ENCODE measurements around the gene IL1RL2. TPM values are rescaled to one million over a fixed set of nuclear protein-coding genes. Genes with fewer than 3 reads are reported as not detected.

Gene IL1RL2
- total and polyA plus RNA-seq, 2 of the 8 experiments (the other 6 are each of a cell fraction or from before 2014, with no cell fraction given), result not detected

DNA sequence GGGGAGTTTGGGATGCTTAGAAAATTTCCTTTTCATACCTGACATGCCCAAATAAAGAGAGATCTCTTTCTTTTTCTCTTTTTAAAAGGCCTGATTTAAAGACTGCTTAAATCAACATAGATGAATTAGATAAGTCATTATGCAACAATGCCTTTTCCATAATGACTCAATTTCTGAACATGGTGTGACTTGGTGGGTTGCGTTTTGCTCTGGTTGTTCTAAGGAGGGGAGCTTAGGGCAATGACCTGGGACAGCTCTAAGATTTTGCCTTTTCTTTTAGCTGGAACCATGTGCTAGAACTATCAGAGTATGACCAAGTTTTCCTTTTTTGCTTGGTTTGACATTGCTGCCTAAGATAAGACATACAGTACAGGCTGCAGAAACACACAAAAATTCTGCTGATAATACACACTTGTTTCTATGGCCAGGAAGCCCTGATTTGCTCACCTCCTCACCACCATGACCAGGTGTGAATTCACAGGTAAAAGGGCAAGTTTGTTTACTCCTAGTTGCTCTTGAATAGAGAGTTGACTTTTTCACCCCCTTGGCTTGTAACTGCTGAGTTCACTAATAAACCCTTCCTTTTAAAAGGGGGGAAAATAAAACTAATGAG lies 66.4 kb downstream of the IL1RL2 start:
- H2BK12ac ChIP-seq (ENCODE audit: low read depth, low read length), result no peak overlapping the region
- H4K5ac ChIP-seq (ENCODE audit: insufficient read length, low read depth, low read length), result no peak overlapping the region
- no peaks in the 10 kb centered on the region for H3K9me3 ChIP-seq (ENCODE audit: insufficient read depth in 2 of 2, low read depth in 1 of 2, low read length in 1 of 2)
- H3K27ac ChIP-seq (ENCODE audit: low read depth, low read length), result no peak overlapping the region
- H4K20me1 ChIP-seq (replicated peaks in 1 of 2; ENCODE audit: control insufficient read depth in 1 of 2, insufficient read depth in 2 of 2, low read length in 2 of 2), result no peaks in the 10 kb centered on the region
- no peak overlapping the region for H3K14ac ChIP-seq (ENCODE audit: insufficient read length)
- TF ChIP-seq NANOG (IDR thresholded peaks at IDR 0.05; ENCODE audit: insufficient read depth, low read depth, low read length, poor library complexity, severe bottlenecking) (no peak), TBP (IDR thresholded peaks at IDR 0.05; ENCODE audit: low read depth, low read length) (no peak), BRCA1 (IDR thresholded peaks at IDR 0.05; ENCODE audit: low read depth, low read length) (no peak)
- TF ChIP-seq, protein P1, sequence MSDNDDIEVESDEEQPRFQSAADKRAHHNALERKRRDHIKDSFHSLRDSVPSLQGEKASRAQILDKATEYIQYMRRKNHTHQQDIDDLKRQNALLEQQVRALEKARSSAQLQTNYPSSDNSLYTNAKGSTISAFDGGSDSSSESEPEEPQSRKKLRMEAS (IDR thresholded peaks at IDR 0.05), result no peak
- H3K4me1 ChIP-seq (replicated peaks in 1 of 4; ENCODE audit: control insufficient read depth in 3 of 4, insufficient read depth in 4 of 4, low read length in 3 of 4), result peaks cover 0 to 4% (median under 1%) of the 10 kb centered on the region in 4 experiments; a peak in 2 of 7 replicates
- H3K4ac ChIP-seq (replicated peaks; ENCODE audit: insufficient read length, low read depth, low read length), result no peak overlapping the region
- no peak overlapping the region for H3K18ac ChIP-seq (ENCODE audit: extremely low read depth, low read length)
- no peak overlapping the region for H3K4me3 ChIP-seq (ENCODE audit: extremely low read depth in 1 of 4, insufficient read depth in 2 of 4, low read depth in 3 of 4, low read length in 4 of 4)
- no peak overlapping the region for H4K91ac ChIP-seq (replicated peaks; ENCODE audit: insufficient read length, low read length)
- no peak overlapping the region for H2AFZ ChIP-seq (ENCODE audit: low read length)
- no peak overlapping the region for H2BK15ac ChIP-seq (ENCODE audit: low read length)
- no peak overlapping the region for H3K56ac ChIP-seq (replicated peaks; ENCODE audit: insufficient read length, low read depth, low read length)
- FAIRE-seq (no peak), DNase-seq (ENCODE audit: low read depth in 1 of 2, low spot score in 2 of 2) (no peak)
- H2BK5ac ChIP-seq (ENCODE audit: low read depth, low read length), result no peak overlapping the region
- no peak overlapping the region for H4K8ac ChIP-seq (ENCODE audit: extremely low read depth, insufficient read depth, low read length)
- no peak overlapping the region for H2BK20ac ChIP-seq (ENCODE audit: low read length)
- no peaks in the 10 kb centered on the region for H3K36me3 ChIP-seq (ENCODE audit: control insufficient read depth in 2 of 4, insufficient read depth in 4 of 4, low read length in 3 of 4)
- H3K79me2 ChIP-seq (ENCODE audit: control insufficient read depth in 1 of 2, insufficient read depth in 2 of 2, low read length in 2 of 2), result no peaks in the 10 kb centered on the region
- H2AK5ac ChIP-seq (ENCODE audit: low read depth, low read length), result no peak overlapping the region
- H3K4me2 ChIP-seq (ENCODE audit: insufficient read depth in 1 of 2, low read depth in 2 of 2, low read length in 2 of 2), result no peak overlapping the region
- H3K23ac ChIP-seq (ENCODE audit: insufficient read length), result no peak overlapping the region
- no peaks in the 10 kb centered on the region for H3K79me1 ChIP-seq (ENCODE audit: low read depth, low read length)
- no peaks in the 10 kb centered on the region for H3K23me2 ChIP-seq (ENCODE audit: low read depth, low read length)
- POLR2A ChIA-PET (ENCODE audit: partially characterized antibody), result no interaction called here
- H3K27me3 ChIP-seq (replicated peaks in 1 of 4; ENCODE audit: control insufficient read depth in 3 of 4, extremely low read depth in 1 of 4, insufficient read depth in 3 of 4, low read length in 3 of 4), result peaks cover 0 to 18% (median 15%) of the 10 kb centered on the region in 4 experiments; a peak in 6 of 7 replicates
- no peak overlapping the region for H3K9ac ChIP-seq (replicated peaks in 1 of 4; ENCODE audit: extremely low read depth in 1 of 4, low read depth in 3 of 4, low read length in 3 of 4)
- no peak overlapping the region for H2BK120ac ChIP-seq (replicated peaks; ENCODE audit: low read depth, low read length)
- CTCF ChIA-PET (ENCODE audit: partially characterized antibody), result interaction anchor here (0.6 to 1.1 kb wide), 5 partner anchors 13 to 233 kb away, joined by 3 to 5 read pairs (median 3); partner anchors contain the start of gene IL18R1
- 87% methylated on average over 1 of the region's 1 CpG; no CpG with 5 or more reads in 1 of the 2 experiments for WGBS, 2 experiments (ENCODE audit: extremely low coverage in 1 of 2, insufficient coverage in 1 of 2, insufficient read length in 1 of 2, insufficient replicate concordance in 2 of 2, low coverage in 1 of 2, low lambda C conversion rate in 2 of 2, missing lambda C conversion rate in 1 of 2)
